K562 (cell line): ENCODE data around the gene SLC38A8. TPM values are rescaled to one million over a fixed set of nuclear protein-coding genes. Genes with fewer than 3 reads are reported as not detected.

Experiments used
- ATAC-seq: fragments of 200-7000 bp; cut with Tn5 transposase; 3 replicates; pipeline ENCODE4 v1.9.1; 2020; ENCODE audit warnings: moderate library complexity
- BruUV-seq: library from RNA; stranded (reverse); fragments of 400-500 nt; replicated peaks from 2 replicates; lab custom pipeline; 2021; lab: Mats Ljungman, UMichigan
- CTCF ChIA-PET: fragments of 300-600 bp; formaldehyde crosslinking; extraction: SDS; loops from one replicate; lab custom pipeline; 2021; ENCODE audit warnings: low intra/inter-chr PET ratio; lab: Yijun Ruan, JAX
- POLR2A ChIA-PET: fragments of 300-600, 350-650 bp; sonication (Branson Sonifier 250); formaldehyde crosslinking; extraction: SDS; loops from one replicate; lab custom pipeline; 2021; ENCODE audit warnings: antibody characterized with exemption, inconsistent platforms; lab: Yijun Ruan, JAX
- DNase-seq, 4 experiments: peaks; one replicate each; pipeline versions ENCODE4 v3.0.0 to v3.0.0-alpha.2; 2011 to 2018; ENCODE audit warnings: low spot score in 3 of 4, mixed read lengths in 3 of 4; ENCODE audit errors: extremely low read depth in 1 of 4
- FAIRE-seq: peaks from 2 replicates; lab custom pipeline; 2011; peaks lifted over from hg19 to GRCh38; lab: Jason Lieb, UNC
- H2AFZ ChIP-seq: 2 replicates; pipeline ENCODE4 v1.6.0; 2011; ENCODE audit warnings: low read depth, low read length, control low read depth, inconsistent platforms
- H3K27ac ChIP-seq: fragments of 200-600 bp; 3 replicates; pipeline ENCODE4 v1.8.0; 2011; ENCODE audit warnings: low read depth, mild to moderate bottlenecking, control low read depth, inconsistent platforms, low read length, moderate library complexity, mixed read lengths; ENCODE audit errors: extremely low read depth
- H3K27me3 ChIP-seq, 2 experiments: fragments of 300-600 bp in 1 of 2; 2 replicates in 1 of 2; 3 replicates in 1 of 2; pipeline versions ENCODE4 v1.6.0 to v1.8.0; 2011; ENCODE audit warnings: inconsistent platforms in 2 of 2, low read length in 2 of 2, mild to moderate bottlenecking in 1 of 2, mixed read lengths in 1 of 2, moderate library complexity in 1 of 2; ENCODE audit not compliant: control insufficient read depth in 2 of 2, insufficient read depth in 2 of 2
- H3K36me3 ChIP-seq: fragments of 300-600 bp; 3 replicates; pipeline ENCODE4 v1.8.0; 2011; ENCODE audit warnings: mild to moderate bottlenecking, low read length, inconsistent platforms; ENCODE audit not compliant: control insufficient read depth, insufficient read depth
- H3K4me1 ChIP-seq, 2 experiments: fragments of 200-600 bp in 1 of 2; replicated peaks in 1 of 2; 2 replicates in 1 of 2; 3 replicates in 1 of 2; pipeline versions ENCODE4 v1.5.1 to v1.8.0; 2011; ENCODE audit warnings: inconsistent platforms in 2 of 2, low read length in 2 of 2, mild to moderate bottlenecking in 1 of 2, mixed read lengths in 1 of 2, moderate library complexity in 1 of 2; ENCODE audit not compliant: control insufficient read depth in 2 of 2, insufficient read depth in 2 of 2
- H3K4me2 ChIP-seq: 2 replicates; pipeline ENCODE4 v1.6.1; 2011; ENCODE audit warnings: low read length, control low read depth, inconsistent platforms, mixed read lengths; ENCODE audit not compliant: insufficient read depth
- H3K4me3 ChIP-seq: fragments of 200-600 bp; sonication (generic), shearing (Covaris generic); 2 replicates; pipeline ENCODE4 v1.5.1; 2016; ENCODE audit warnings: control low read depth, inconsistent platforms
- H3K79me2 ChIP-seq: fragments of 200-600 bp; 3 replicates; pipeline ENCODE4 v1.8.0; 2011; ENCODE audit warnings: low read length, inconsistent platforms; ENCODE audit not compliant: control insufficient read depth, insufficient read depth
- H3K9ac ChIP-seq, 2 experiments: 2 replicates each; pipeline versions ENCODE4 v1.6.0 to v1.6.1; 2011; ENCODE audit warnings: low read depth in 2 of 2, low read length in 2 of 2, control low read depth in 1 of 2, inconsistent platforms in 1 of 2, mild to moderate bottlenecking in 1 of 2, mixed read lengths in 1 of 2; ENCODE audit not compliant: insufficient read depth in 1 of 2
- H3K9me1 ChIP-seq: one replicate; pipeline ENCODE4 v1.6.0; 2011; ENCODE audit warnings: inconsistent platforms, mild to moderate bottlenecking, low read length, moderate library complexity; ENCODE audit not compliant: control insufficient read depth, insufficient read depth
- H3K9me3 ChIP-seq: replicated peaks from 2 replicates; pipeline ENCODE4 v1.5.1; 2011; ENCODE audit warnings: low read depth, low read length, inconsistent platforms; ENCODE audit not compliant: control insufficient read depth, insufficient read depth
- H4K20me1 ChIP-seq: replicated peaks from 2 replicates; pipeline ENCODE4 v1.6.1; 2011; ENCODE audit warnings: low read length, inconsistent platforms, mixed read lengths; ENCODE audit not compliant: control insufficient read depth, insufficient read depth
- CBFA2T2 ChIP-seq: fragments of 450-650 bp; conservative IDR thresholded peaks from 2 replicates; pipeline ENCODE4 v1.6.1; 2017; ENCODE audit warnings: mild to moderate bottlenecking
- DMBX1 ChIP-seq: fragments of 250-450 bp; sonication (Bioruptor Pico); IDR thresholded peaks from 2 replicates; pipeline ENCODE4 v1.8.0; 2022; ENCODE audit warnings: inconsistent platforms, mild to moderate bottlenecking, moderate library complexity, borderline replicate concordance
- EZH2 ChIP-seq: IDR thresholded peaks from 2 replicates; pipeline ENCODE4 v1.6.1; 2012; ENCODE audit warnings: low read depth, mild to moderate bottlenecking, inconsistent platforms, low read length, borderline replicate concordance
- FOXA3 ChIP-seq, 2 experiments: fragments of 450-650 bp in 1 of 2; sonication (generic) in 1 of 2; formaldehyde crosslinking; IDR thresholded peaks in 1 of 2; conservative IDR thresholded peaks in 1 of 2; 2 replicates each; pipeline versions ENCODE4 v1.4.0 to v1.8.0; 2020 to 2022; ENCODE audit warnings: mild to moderate bottlenecking in 2 of 2, missing genetic modification reagents in 1 of 2
- PHTF2 ChIP-seq: fragments of 250-450 bp; sonication (Bioruptor Pico); IDR thresholded peaks from 2 replicates; pipeline ENCODE4 v1.5.0; 2021; ENCODE audit warnings: mild to moderate bottlenecking
- POLR2G ChIP-seq: fragments of 200-400 bp; formaldehyde crosslinking; IDR thresholded peaks from 2 replicates; pipeline ENCODE4 v1.6.1; 2017; ENCODE audit warnings: low read depth, mild to moderate bottlenecking, antibody characterized with exemption, low read length, moderate library complexity
- SRSF7 ChIP-seq: fragments of 200-400 bp; formaldehyde crosslinking; optimal IDR thresholded peaks from 2 replicates; pipeline ENCODE3; 2017; ENCODE audit warnings: mild to moderate bottlenecking, low read depth, low read length
- TCF3 ChIP-seq: sonication (generic); formaldehyde crosslinking; IDR thresholded peaks from 2 replicates; pipeline ENCODE4 v1.4.0; 2020; ENCODE audit warnings: mild to moderate bottlenecking, missing genetic modification reagents
- TOE1 ChIP-seq, 2 experiments: fragments of 450-650 bp in 1 of 2; sonication (generic) in 1 of 2; formaldehyde crosslinking in 1 of 2; IDR thresholded peaks; 2 replicates each; pipeline versions ENCODE4 v1.7.1 to v1.8.0; 2016 to 2022; ENCODE audit warnings: borderline replicate concordance in 2 of 2, mild to moderate bottlenecking in 2 of 2, antibody characterized with exemption in 1 of 2, inconsistent platforms in 1 of 2, low read depth in 1 of 2, missing genetic modification reagents in 1 of 2, moderate library complexity in 1 of 2
- ZNF384 ChIP-seq: IDR thresholded peaks from 2 replicates; pipeline ENCODE4 v1.6.1; 2012; ENCODE audit warnings: low read depth, low read length, improper control_type of control experiment
- WGBS: fragments of 100-300 bp; shearing (Covaris generic); methylation state at CpG from one replicate; pipeline ENCODE4 v1.1.6; 2016; ENCODE audit warnings: low coverage, mixed read lengths; ENCODE audit not compliant: insufficient coverage; ENCODE audit errors: missing lambda C conversion rate; 5-methylcytosine and 5-hydroxymethylcytosine counted together
- in situ Hi-C: fragments of 300-500 bp; cut with MboI; formaldehyde crosslinking; loops from 4 replicates; pipeline ENCODE4 v1.15.0; 2018; ENCODE audit warnings: inconsistent platforms, mixed read lengths
- intact Hi-C: fragments of 100-400 bp; cut with micrococcal nuclease; formaldehyde crosslinking; loops from 2 replicates; pipeline ENCODE4 v1.14.2; 2022
- polyA plus RNA-seq, 8 experiments: library from polyadenylated mRNA; depleted of rRNA in 4 of 8; stranded (reverse) in 5 of 8; unstranded in 3 of 8; fragments of >200 nt; fragmentation: Nextera tagmentation in 2 of 8; fragmentation: Illumina TruSeq in 1 of 8; extraction: Ambion mirVana in 2 of 8; extraction: Trizol in 1 of 8; gene quantifications; 2 replicates each; pipeline versions ENCODE4 v1.2.1 to v1.2.3, GENCODE V29; 2011 to 2014; ENCODE audit warnings: inconsistent platforms in 1 of 8, missing spikeins in 1 of 8
- total RNA-seq, 7 experiments: library from RNA; depleted of rRNA in 6 of 7; stranded (reverse); fragments of >200 nt in 6 of 7; fragmentation: Illumina TruSeq in 2 of 7; extraction: Trizol in 2 of 7; gene quantifications; 2 replicates each; pipeline versions ENCODE4 v1.2.1 to v1.2.3, GENCODE V29; 2011 to 2021; ENCODE audit warnings: low replicate concordance in 1 of 7
- TF ChIP-seq, protein P1 (sequence below): sonication (generic); formaldehyde crosslinking; IDR thresholded peaks from 2 replicates; pipeline ENCODE4 v1.8.0; 2023; ENCODE audit warnings: mild to moderate bottlenecking, missing genetic modification reagents
- TF ChIP-seq, protein P2 (sequence below): fragments of 250-450 bp; sonication (Bioruptor Pico); IDR thresholded peaks from 2 replicates; pipeline ENCODE4 v1.8.0; 2022; ENCODE audit warnings: moderate library complexity, mild to moderate bottlenecking, inconsistent platforms

Gene SLC38A8
- total and polyA plus RNA-seq, 9 of the 15 experiments (the other 6 are each of a cell fraction or from before 2014, with no cell fraction given): 0.28 TPM; not detected in 8

- H3K9ac ChIP-seq: 0 out of 4 replicates have a peak overlapping the region, but pooled peaks of 1 of the 2 experiments have one; percentile 30
- H3K9me1 ChIP-seq: peaks cover 4% of the 10 kb centered on the region
- no peak overlapping the region for H3K4me2 ChIP-seq
- no peak for TF ChIP-seq SRSF7
- TF ChIP-seq POLR2G: peak; percentile 25; the same call in 1 of the 2 replicates
- 91% methylated on average over 26 of the region's 27 CpGs for WGBS
- ATAC-seq (no peak), FAIRE-seq (no peak), DNase-seq (no peak)
- peaks cover 8 to 22% of the 10 kb centered on the region in 2 experiments; a peak in 4 of 5 replicates for H3K4me1 ChIP-seq
- no peak overlapping the region for H3K4me3 ChIP-seq
- peaks cover under 1% of the 10 kb centered on the region; the same call in 1 of the 2 replicates for H4K20me1 ChIP-seq
- no peaks in the 10 kb centered on the region for H3K79me2 ChIP-seq
- in situ Hi-C loops: no loop called here
- POLR2A ChIA-PET: no interaction called here
- H3K27me3 ChIP-seq: no peaks in the 10 kb centered on the region
- H3K9me3 ChIP-seq: no peaks in the 10 kb centered on the region
- intact Hi-C loops: no loop called here
- CTCF ChIA-PET: interaction anchor here (1.0 kb wide), 1 partner anchor 13 kb away, joined by 3 read pairs; no protein-coding TSS in a partner anchor
- no TSS peak for BruUV-seq
- H3K27ac ChIP-seq: no peak overlapping the region
- no peak overlapping the region for H2AFZ ChIP-seq
- peaks cover 63% of the 10 kb centered on the region; the same call in 1 of the 3 replicates for H3K36me3 ChIP-seq
Measured at GRCh38 chr16:84052071-84052622, 9.6 kb upstream of the SLC38A8 start.

DNA sequence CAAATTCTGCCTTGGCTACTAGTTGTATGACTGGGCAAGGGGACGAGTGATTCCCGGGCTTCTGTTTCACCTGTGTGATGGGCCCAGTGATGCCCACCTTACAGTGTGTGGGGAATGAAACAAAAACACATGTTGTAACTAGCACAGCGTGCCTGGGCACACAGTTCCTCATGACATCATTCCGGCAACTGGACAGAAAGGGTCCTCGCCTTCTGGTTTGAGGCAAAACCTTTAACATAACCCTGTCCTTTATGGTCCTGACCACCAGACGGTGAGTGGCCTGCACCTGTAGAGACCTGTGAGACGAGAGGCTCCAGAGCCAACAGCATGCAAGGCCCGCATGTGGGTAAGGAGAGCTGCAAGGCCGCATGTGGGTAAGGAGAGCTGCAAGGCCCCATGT, 7.7 kb upstream of the SLC38A8 start:
- Histone ChIP-seq H3K27ac (no peak overlapping the region), H3K4me1 (peaks cover under 1 to 20% of the 10 kb centered on the region in 2 experiments; a peak in 3 of 5 replicates), H2AFZ (no peak overlapping the region), H3K9me3 (no peaks in the 10 kb centered on the region), H3K4me3 (no peak overlapping the region), H3K9ac (no peak overlapping the region), H3K9me1 (no peaks in the 10 kb centered on the region), H3K4me2 (no peak overlapping the region), H3K36me3 (peaks cover 46% of the 10 kb centered on the region; the same call in 1 of the 3 replicates), H3K79me2 (no peaks in the 10 kb centered on the region), H4K20me1 (peaks cover 3% of the 10 kb centered on the region; the same call in 1 of the 2 replicates), H3K27me3 (no peaks in the 10 kb centered on the region)
- DNase-seq: no peak
- WGBS: 76% methylated on average over 9 of the region's 9 CpGs
- ATAC-seq: no peak
- TF ChIP-seq CBFA2T2 (no peak), EZH2 (no peak), DMBX1 (CRISPR knock-in tag) (no peak), PHTF2 (no peak), ZNF384 (no peak), FOXA3 (CRISPR knock-in tag; conservative IDR thresholded peaks at IDR 0.05 in 1 of 2, IDR thresholded peaks at IDR 0.05 in 1 of 2) (no peak), TCF3 (CRISPR knock-in tag) (no peak), TOE1 (IDR thresholded peaks at IDR 0.05; ENCODE audit: borderline replicate concordance) (no peak), TOE1 (CRISPR knock-in tag; IDR thresholded peaks at IDR 0.05; ENCODE audit: borderline replicate concordance, low read depth) (no peak)
- TF ChIP-seq, protein P1, sequence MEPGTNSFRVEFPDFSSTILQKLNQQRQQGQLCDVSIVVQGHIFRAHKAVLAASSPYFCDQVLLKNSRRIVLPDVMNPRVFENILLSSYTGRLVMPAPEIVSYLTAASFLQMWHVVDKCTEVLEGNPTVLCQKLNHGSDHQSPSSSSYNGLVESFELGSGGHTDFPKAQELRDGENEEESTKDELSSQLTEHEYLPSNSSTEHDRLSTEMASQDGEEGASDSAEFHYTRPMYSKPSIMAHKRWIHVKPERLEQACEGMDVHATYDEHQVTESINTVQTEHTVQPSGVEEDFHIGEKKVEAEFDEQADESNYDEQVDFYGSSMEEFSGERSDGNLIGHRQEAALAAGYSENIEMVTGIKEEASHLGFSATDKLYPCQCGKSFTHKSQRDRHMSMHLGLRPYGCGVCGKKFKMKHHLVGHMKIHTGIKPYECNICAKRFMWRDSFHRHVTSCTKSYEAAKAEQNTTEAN: no peak
- TF ChIP-seq, protein P2, sequence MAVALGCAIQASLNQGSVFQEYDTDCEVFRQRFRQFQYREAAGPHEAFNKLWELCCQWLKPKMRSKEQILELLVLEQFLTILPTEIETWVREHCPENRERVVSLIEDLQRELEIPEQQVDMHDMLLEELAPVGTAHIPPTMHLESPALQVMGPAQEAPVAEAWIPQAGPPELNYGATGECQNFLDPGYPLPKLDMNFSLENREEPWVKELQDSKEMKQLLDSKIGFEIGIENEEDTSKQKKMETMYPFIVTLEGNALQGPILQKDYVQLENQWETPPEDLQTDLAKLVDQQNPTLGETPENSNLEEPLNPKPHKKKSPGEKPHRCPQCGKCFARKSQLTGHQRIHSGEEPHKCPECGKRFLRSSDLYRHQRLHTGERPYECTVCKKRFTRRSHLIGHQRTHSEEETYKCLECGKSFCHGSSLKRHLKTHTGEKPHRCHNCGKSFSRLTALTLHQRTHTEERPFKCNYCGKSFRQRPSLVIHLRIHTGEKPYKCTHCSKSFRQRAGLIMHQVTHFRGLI (CRISPR knock-in tag): no peak
- CTCF ChIA-PET: no interaction called here
- FAIRE-seq: no peak
- no TSS peak for BruUV-seq
- intact Hi-C loops: no loop called here
- POLR2A ChIA-PET: no interaction called here
- in situ Hi-C loops: no loop called here
